Astrocyte of the hippocampus (primary cell): Measurements from ENCODE around the gene OR52E4.

Experiments
- DNase-seq: peaks from one replicate; pipeline ENCODE4 v3.0.0; 2011; ENCODE audit warnings: low read depth, low spot score

OR52E4 gene

GRCh38 chr11:5929571-5930368 is 49.3 kb downstream of the OR52E4 start:
- DNase-seq: no peak

GRCh38 chr11:5930614-5931013 is 50.2 kb downstream of the OR52E4 start:
- no peak for DNase-seq

- no peak for DNase-seq
These were observed 50.6 kb downstream of the OR52E4 start for GRCh38 chr11:5931061-5931460.

- no peak for DNase-seq
These were observed 52.2 kb downstream of the OR52E4 start for GRCh38 chr11:5932671-5933070.

- no peak for DNase-seq
These were observed 52.7 kb downstream of the OR52E4 start for GRCh38 chr11:5933116-5933515.
